ENCODE results near the gene TATDN3. TPM values are rescaled to one million over a fixed set of nuclear protein-coding genes. Genes with fewer than 3 reads are reported as not detected.

TATDN3 gene
- total and polyA plus RNA-seq, 9 of the 15 experiments (the other 6 are each of a cell fraction or from before 2014, with no cell fraction given), result 18.3 to 79.9 (median 28.2) TPM

DNA sequence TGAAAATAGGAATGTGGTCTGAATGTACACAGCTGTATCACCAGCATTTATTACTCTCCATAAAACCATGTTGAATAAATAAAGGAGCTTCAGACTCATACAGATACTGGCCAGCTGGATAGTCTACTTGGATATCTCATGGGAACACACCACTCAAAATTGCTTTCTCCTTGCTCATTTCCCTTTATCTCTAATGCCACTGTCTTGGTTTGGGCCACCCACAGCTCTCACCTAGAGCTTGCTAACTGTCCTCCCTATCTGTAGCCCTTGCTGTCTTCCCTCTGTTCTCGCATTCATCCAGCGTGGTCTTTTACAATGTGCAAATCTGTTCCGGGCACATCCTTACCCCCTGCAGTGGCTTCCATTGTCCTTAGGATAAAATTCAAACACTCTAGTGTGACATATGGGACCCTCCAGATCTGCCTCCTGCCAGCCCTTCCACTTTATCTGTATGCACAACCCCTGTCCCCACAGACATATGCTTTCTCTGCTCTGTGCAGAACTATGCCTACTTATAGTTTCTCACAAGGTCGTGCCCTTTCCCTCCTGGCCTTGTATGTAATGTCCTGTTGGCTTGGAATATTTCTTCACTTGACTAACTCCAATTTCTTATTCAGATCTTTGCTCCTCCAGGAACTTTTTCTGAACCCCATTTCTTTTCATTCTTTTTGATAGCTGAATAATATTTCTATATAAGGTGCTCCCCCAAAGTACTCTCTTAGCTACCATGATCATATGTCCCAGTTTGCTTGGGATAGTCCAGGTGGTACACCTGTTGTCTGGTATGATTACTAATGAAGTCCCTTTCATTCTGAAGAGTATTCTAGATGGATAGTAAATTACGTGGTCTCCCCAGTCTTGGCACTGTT is 69.3 kb downstream of the TATDN3 start (continued):
- TF ChIP-seq, protein P1, sequence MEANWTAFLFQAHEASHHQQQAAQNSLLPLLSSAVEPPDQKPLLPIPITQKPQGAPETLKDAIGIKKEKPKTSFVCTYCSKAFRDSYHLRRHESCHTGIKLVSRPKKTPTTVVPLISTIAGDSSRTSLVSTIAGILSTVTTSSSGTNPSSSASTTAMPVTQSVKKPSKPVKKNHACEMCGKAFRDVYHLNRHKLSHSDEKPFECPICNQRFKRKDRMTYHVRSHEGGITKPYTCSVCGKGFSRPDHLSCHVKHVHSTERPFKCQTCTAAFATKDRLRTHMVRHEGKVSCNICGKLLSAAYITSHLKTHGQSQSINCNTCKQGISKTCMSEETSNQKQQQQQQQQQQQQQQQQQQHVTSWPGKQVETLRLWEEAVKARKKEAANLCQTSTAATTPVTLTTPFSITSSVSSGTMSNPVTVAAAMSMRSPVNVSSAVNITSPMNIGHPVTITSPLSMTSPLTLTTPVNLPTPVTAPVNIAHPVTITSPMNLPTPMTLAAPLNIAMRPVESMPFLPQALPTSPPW (CRISPR knock-in tag; IDR thresholded peaks at IDR 0.05), result peak; percentile 41; the same call in 1 of the 2 replicates
- TF ChIP-seq ZEB2 (IDR thresholded peaks at IDR 0.05), result peak; percentile 89
- TF ChIP-seq YY1 (IDR thresholded peaks at IDR 0.05; ENCODE audit: borderline replicate concordance in 1 of 3, control insufficient read depth in 1 of 3, extremely low read depth in 1 of 3, insufficient read depth in 3 of 3, insufficient read length in 1 of 3, insufficient replicate concordance in 2 of 3, low read depth in 1 of 3, low read length in 2 of 3), result no peak
- TF ChIP-seq, protein P2, sequence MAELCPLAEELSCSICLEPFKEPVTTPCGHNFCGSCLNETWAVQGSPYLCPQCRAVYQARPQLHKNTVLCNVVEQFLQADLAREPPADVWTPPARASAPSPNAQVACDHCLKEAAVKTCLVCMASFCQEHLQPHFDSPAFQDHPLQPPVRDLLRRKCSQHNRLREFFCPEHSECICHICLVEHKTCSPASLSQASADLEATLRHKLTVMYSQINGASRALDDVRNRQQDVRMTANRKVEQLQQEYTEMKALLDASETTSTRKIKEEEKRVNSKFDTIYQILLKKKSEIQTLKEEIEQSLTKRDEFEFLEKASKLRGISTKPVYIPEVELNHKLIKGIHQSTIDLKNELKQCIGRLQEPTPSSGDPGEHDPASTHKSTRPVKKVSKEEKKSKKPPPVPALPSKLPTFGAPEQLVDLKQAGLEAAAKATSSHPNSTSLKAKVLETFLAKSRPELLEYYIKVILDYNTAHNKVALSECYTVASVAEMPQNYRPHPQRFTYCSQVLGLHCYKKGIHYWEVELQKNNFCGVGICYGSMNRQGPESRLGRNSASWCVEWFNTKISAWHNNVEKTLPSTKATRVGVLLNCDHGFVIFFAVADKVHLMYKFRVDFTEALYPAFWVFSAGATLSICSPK (IDR thresholded peaks at IDR 0.05; ENCODE audit: borderline replicate concordance), result peak; percentile 17; the same call in 1 of the 2 replicates
- TF ChIP-seq TRIM24 (IDR thresholded peaks at IDR 0.05), result peak; percentile 97 to 98
- TF ChIP-seq CREB1 (IDR thresholded peaks at IDR 0.05), result peak; percentile 74
- TF ChIP-seq CREB1 (CRISPR knock-in tag; IDR thresholded peaks at IDR 0.05), result 0 out of 2 replicates have a peak, but pooled peaks have one; percentile 6
- peak; percentile 25; the same call in 1 of the 2 replicates for TF ChIP-seq SMARCA5 (IDR thresholded peaks at IDR 0.05)
- TF ChIP-seq HDAC3 (IDR thresholded peaks at IDR 0.05; ENCODE audit: borderline replicate concordance, partially characterized antibody), result peak; percentile 90
- peak; percentile 21; the same call in 1 of the 2 replicates for TF ChIP-seq ADNP (tag; IDR thresholded peaks at IDR 0.05)
- peak; percentile 98 for TF ChIP-seq SOX6 (IDR thresholded peaks at IDR 0.05)
- TF ChIP-seq, protein P3, sequence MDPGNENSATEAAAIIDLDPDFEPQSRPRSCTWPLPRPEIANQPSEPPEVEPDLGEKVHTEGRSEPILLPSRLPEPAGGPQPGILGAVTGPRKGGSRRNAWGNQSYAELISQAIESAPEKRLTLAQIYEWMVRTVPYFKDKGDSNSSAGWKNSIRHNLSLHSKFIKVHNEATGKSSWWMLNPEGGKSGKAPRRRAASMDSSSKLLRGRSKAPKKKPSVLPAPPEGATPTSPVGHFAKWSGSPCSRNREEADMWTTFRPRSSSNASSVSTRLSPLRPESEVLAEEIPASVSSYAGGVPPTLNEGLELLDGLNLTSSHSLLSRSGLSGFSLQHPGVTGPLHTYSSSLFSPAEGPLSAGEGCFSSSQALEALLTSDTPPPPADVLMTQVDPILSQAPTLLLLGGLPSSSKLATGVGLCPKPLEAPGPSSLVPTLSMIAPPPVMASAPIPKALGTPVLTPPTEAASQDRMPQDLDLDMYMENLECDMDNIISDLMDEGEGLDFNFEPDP (CRISPR knock-in tag; IDR thresholded peaks at IDR 0.05), result no peak
- TF ChIP-seq ZC3H4 (CRISPR knock-in tag; IDR thresholded peaks at IDR 0.05; ENCODE audit: borderline replicate concordance), result no peak
- peak; percentile 75; the same call in 1 of the 2 replicates for TF ChIP-seq ATF7 (IDR thresholded peaks at IDR 0.05)
- TF ChIP-seq E2F3 (CRISPR knock-in tag; IDR thresholded peaks at IDR 0.05), result 0 out of 2 replicates have a peak, but pooled peaks have one; percentile 19
- no peak for TF ChIP-seq POLR2G (IDR thresholded peaks at IDR 0.05; ENCODE audit: low read depth, low read length)
- peak; percentile 92 for TF ChIP-seq LCOR (CRISPR knock-in tag; IDR thresholded peaks at IDR 0.05)
- TF ChIP-seq, protein P4, sequence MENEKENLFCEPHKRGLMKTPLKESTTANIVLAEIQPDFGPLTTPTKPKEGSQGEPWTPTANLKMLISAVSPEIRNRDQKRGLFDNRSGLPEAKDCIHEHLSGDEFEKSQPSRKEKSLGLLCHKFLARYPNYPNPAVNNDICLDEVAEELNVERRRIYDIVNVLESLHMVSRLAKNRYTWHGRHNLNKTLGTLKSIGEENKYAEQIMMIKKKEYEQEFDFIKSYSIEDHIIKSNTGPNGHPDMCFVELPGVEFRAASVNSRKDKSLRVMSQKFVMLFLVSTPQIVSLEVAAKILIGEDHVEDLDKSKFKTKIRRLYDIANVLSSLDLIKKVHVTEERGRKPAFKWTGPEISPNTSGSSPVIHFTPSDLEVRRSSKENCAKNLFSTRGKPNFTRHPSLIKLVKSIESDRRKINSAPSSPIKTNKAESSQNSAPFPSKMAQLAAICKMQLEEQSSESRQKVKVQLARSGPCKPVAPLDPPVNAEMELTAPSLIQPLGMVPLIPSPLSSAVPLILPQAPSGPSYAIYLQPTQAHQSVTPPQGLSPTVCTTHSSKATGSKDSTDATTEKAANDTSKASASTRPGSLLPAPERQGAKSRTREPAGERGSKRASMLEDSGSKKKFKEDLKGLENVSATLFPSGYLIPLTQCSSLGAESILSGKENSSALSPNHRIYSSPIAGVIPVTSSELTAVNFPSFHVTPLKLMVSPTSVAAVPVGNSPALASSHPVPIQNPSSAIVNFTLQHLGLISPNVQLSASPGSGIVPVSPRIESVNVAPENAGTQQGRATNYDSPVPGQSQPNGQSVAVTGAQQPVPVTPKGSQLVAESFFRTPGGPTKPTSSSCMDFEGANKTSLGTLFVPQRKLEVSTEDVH (IDR thresholded peaks at IDR 0.05; ENCODE audit: low read depth, partially characterized antibody), result peak; percentile 58
- peak; percentile 56 for TF ChIP-seq NFE2 (IDR thresholded peaks at IDR 0.05; ENCODE audit: low read depth)
